Measurements from ENCODE around the gene ADPRHL1.

GRCh38 chr13:113351514-113352026, 101.7 kb downstream of the ADPRHL1 start:
- no peak for TF ChIP-seq POLR2A (IDR thresholded peaks at IDR 0.05)
- TF ChIP-seq CTCF (IDR thresholded peaks at IDR 0.05), result no peak
